Duodenal mucosa (tissue), 2 donors: ENCODE measurements around the gene COL24A1.
A peak's percentile ranks its signal among the peaks of the same experiment; 100 is the strongest.
"Not testable (repeated sequence)": the region's sequence is repeated elsewhere in the genome, so short reads cannot be mapped to it uniquely, and the experiment has no call there.

Experiments used
- H3K27ac ChIP-seq: one replicate; pipeline ENCODE4 v1.7.0; 2013; ENCODE audit warnings: low read depth, low read length
- H3K27me3 ChIP-seq, 2 donors: one replicate each; pipeline ENCODE4 v1.7.0; 2013; ENCODE audit warnings: low read length in 2 of 2, control low read depth in 1 of 2; ENCODE audit not compliant: insufficient read depth in 2 of 2, control insufficient read depth in 1 of 2
- H3K36me3 ChIP-seq, 2 donors: one replicate each; pipeline ENCODE4 v1.7.0; 2013; ENCODE audit warnings: low read length in 2 of 2, control low read depth in 1 of 2; ENCODE audit not compliant: insufficient read depth in 2 of 2, control insufficient read depth in 1 of 2
- H3K4me1 ChIP-seq, 2 donors: one replicate each; pipeline ENCODE4 v1.7.0; 2013; ENCODE audit warnings: low read length in 2 of 2, control low read depth in 1 of 2; ENCODE audit not compliant: insufficient read depth in 2 of 2, control insufficient read depth in 1 of 2
- H3K4me3 ChIP-seq, 2 donors: one replicate each; pipeline ENCODE4 v1.7.0; 2013; ENCODE audit warnings: low read length in 2 of 2, low read depth in 1 of 2
- H3K9ac ChIP-seq, 2 donors: one replicate each; pipeline ENCODE4 v1.7.0; 2013; ENCODE audit warnings: low read length in 2 of 2, low read depth in 1 of 2
- H3K9me3 ChIP-seq, 2 donors: one replicate each; pipeline ENCODE4 v1.7.0; 2013; ENCODE audit warnings: low read length in 2 of 2, control low read depth in 1 of 2; ENCODE audit not compliant: control insufficient read depth in 1 of 2

Gene COL24A1

DNA sequence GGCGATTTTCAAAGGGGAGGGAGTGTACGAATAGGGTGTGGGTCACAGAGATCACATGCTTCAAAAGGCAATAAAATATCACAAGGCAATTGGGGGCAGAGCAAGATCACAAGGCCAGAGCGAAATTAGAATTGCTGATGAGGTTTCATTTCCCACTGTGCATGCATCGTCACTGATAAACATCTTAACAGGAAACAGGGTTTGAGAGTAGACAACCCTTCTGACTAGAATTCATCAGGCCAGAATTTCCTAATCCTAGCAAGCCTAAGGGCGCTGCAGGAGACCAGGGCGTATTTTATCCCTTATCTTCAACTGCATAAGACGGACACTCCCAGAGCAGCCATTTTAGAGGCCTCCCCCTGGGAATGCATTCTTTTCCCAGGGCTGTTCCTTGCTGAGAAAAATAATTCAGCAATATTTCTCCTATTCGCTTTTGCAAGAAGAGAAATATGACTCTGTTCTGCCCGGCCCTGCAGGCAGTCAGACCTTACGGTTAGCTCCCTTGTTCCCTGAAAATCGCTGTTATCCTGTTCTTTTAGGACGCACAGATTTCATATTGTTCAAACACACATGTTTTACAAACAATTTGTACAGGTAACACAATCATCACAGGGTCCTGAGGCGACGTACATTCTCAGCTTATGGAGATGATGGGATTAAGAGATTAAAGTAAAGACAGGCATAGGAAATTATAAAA, 442.0 kb downstream of the COL24A1 start:
- not testable (repeated sequence) for H3K27me3 ChIP-seq, H3K9ac ChIP-seq, H3K4me1 ChIP-seq, H3K27ac ChIP-seq, H3K9me3 ChIP-seq, H3K36me3 ChIP-seq, H3K4me3 ChIP-seq

DNA sequence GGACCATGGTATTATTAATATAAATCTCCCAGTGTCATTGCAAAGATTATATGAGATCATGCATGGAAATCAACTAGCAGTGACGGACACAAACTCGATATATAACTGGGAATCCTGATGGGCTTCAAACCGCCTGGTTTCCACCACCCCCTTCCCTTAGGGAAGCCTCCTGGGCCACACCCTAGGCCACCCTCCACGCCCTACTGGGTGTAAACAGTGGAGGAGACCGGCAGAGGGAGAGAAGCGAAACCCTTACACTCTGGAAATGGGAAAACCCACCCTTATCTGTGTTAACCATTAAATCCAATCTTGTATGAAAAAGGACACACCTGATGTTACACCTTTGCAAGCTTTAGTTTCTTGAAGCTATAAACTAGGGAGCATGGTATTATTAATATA, 447.7 kb downstream of the COL24A1 start:
- Histone ChIP-seq H3K27me3 (no peaks in the 10 kb centered on the region), H3K27ac (peak overlapping the region; percentile 86), H3K9me3 (peaks cover under 1 to 6% of the 10 kb centered on the region in 2 donors), H3K4me1 (peaks cover 13% of the 10 kb centered on the region in 2 donors), H3K4me3 (peak overlapping the region; percentile 95 to 97), H3K36me3 (no peaks in the 10 kb centered on the region), H3K9ac (peak overlapping the region; percentile 87 to 88)

DNA sequence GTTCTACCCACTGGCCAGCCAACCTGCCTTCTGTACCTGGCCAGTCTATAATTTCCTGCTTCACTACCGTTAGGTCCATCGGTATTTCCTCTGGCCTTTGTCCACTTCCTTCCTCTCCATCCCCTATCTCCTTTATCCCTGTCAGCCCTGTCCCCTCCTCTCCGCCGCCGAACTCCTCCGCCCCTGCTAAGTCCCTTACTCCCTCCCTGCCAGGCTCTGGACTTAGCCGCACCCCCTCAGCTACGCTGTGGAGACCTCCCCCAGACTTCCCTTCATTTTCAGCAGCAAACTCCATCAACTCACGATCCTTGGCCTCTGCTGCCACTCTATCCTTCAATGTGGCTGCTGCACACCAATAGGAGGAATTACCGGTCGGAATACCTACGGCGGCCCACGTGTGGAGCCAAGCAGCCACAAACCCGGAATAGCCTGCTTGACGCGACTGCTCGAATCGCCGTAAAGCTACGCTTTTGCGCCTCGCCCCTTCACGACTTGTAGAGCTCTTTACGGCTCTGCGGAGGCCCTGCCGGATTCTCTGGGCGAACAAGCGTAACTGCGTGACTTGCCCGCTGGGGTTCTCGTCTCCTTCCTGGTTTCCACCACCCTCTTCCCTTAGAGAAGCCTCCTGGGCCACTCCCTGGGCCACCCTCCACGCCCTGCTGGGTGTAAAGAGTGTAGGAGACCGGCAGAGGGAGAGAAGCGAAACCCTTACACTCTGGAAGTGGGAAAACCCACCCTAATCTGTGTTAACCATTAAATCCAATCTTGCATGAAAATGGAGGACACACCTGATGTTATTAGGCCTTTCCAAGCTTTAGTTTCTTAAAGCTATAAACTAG, 448.4 kb downstream of the COL24A1 start, which contains the start of gene ZNHIT6:
TSS of gene ZNHIT6 (minus strand) at position 444 of the 839 bp plus-strand sequence. CDS start at position 295, 149 bp downstream.
- Histone ChIP-seq H3K27me3 (no peaks in the 10 kb centered on the region), H3K36me3 (no peaks in the 10 kb centered on the region), H3K4me1 (peaks cover 13% of the 10 kb centered on the region in 2 donors), H3K27ac (peak within 1 kb of the TSS; percentile 86), H3K4me3 (peak within 1 kb of the TSS; percentile 95 to 97), H3K9ac (peak within 1 kb of the TSS; percentile 87 to 88), H3K9me3 (peaks cover 0 to under 1% of the 10 kb centered on the region in 2 donors)

DNA sequence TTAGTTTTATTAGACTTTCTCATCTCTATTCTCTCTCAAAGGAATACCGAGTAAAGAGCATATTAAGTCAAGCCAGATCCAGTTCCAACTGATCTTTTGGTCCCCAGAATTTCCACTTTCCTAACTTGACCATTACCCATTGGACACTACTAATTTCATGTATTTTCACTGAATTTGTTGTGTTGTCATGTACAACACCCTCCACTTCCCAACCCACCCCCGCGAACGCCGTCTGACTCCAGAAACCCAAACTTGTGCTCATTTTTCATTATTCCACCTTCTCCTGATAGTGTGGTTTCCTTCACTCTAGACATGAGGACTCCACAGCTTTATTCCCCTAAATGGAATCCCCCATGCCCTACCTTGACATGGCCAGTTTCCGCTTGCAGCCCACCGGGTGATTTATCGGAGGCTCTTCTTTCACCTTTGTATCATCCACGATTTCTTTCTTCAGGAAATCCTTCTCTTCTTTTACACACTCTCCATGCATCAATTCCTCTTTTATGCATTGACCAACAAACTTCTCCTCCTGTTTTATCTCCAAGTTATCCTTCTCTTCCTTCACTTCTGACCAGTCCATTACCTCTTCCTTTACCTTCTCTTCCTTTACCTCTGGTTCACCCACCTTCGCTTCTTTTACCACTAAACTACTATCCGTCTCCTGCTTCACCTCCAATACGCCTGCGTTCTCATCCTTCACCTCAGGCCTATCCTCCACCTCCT, 449.1 kb downstream of the COL24A1 start:
- Histone ChIP-seq H3K27ac (peak overlapping the region; percentile 86), H3K9ac (peak overlapping the region; percentile 87 to 88), H3K27me3 (no peaks in the 10 kb centered on the region)

DNA sequence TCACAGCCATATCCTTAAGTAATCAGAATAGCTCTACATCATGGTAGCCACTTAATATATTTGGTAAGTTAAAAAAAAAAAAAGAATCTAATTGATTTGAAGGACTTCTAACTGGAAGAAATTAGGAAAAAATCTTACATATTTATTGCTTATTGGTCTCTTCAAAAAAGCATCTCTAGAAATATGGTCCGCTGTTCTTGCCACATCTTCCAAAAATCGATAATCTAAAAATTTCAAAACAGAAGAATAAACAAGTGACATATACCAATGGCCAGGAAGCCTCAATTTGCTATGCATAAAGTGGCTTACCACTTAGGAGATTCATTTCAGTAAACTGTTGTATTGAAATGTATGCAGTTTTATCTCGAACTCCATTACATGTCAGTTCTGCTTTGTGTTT, 450.6 kb downstream of the COL24A1 start:
- Histone ChIP-seq H3K4me3 (no peak overlapping the region), H3K36me3 (peaks cover 5 to 7% of the 10 kb centered on the region in 2 donors), H3K9me3 (no peaks in the 10 kb centered on the region)

More for the DNA sequence above, 449.1 kb downstream of the COL24A1 start:
- Histone ChIP-seq H3K36me3 (no peaks in the 10 kb centered on the region), H3K4me3 (peak overlapping the region; percentile 95 to 97), H3K4me1 (peaks cover 13% of the 10 kb centered on the region in 2 donors), H3K9me3 (no peaks in the 10 kb centered on the region)

DNA sequence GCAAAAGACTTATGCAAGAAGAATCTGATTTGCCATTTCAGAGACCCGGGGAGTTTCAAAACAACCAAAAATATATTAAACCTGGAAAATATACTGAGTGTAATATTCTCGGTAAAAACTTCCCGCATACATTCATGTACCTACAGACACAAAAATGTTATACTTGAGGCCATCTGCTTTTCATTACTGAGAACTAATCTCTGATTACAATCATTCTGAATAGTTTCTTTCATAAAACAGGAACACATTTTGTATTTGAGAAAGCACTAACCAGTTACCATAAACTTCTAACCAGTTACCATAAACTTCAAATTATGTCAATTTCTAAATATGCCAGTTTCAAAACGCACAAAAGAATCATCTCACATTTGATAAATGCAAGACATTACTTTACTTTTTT, 456.1 kb downstream of the COL24A1 start:
- Histone ChIP-seq H3K36me3 (peaks cover 7 to 10% of the 10 kb centered on the region in 2 donors), H3K9me3 (no peaks in the 10 kb centered on the region), H3K27me3 (no peaks in the 10 kb centered on the region), H3K9ac (no peak overlapping the region), H3K27ac (no peak overlapping the region), H3K4me1 (peaks cover 0 to 5% of the 10 kb centered on the region in 2 donors), H3K4me3 (no peak overlapping the region)

More for the DNA sequence above, 450.6 kb downstream of the COL24A1 start:
- Histone ChIP-seq H3K4me1 (peaks cover 13 to 18% of the 10 kb centered on the region in 2 donors), H3K27me3 (no peaks in the 10 kb centered on the region), H3K9ac (no peak overlapping the region), H3K27ac (no peak overlapping the region)

DNA sequence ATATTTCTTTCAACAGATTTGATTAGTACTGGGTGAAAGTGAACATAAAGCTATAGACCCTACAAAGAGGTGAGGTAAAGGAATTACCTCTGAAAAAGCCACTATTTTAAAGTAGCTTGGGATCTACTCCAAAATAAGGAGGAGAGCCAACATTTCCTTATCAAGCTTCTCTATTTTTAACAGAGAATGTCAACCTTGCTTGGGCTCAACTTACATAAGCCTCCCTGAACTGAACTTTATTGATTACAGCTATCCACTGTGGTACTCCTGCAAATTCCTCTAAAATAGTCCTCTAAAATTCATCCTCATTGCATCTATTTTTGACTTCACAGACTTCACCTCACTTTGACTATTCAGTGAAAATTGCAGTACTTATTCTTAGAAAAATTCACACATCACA, 458.7 kb downstream of the COL24A1 start:
- Histone ChIP-seq H3K4me1 (peaks cover 0 to 5% of the 10 kb centered on the region in 2 donors), H3K27me3 (no peaks in the 10 kb centered on the region), H3K9ac (no peak overlapping the region), H3K27ac (no peak overlapping the region), H3K9me3 (no peaks in the 10 kb centered on the region), H3K4me3 (no peak overlapping the region), H3K36me3 (peaks cover 7 to 10% of the 10 kb centered on the region in 2 donors)

DNA sequence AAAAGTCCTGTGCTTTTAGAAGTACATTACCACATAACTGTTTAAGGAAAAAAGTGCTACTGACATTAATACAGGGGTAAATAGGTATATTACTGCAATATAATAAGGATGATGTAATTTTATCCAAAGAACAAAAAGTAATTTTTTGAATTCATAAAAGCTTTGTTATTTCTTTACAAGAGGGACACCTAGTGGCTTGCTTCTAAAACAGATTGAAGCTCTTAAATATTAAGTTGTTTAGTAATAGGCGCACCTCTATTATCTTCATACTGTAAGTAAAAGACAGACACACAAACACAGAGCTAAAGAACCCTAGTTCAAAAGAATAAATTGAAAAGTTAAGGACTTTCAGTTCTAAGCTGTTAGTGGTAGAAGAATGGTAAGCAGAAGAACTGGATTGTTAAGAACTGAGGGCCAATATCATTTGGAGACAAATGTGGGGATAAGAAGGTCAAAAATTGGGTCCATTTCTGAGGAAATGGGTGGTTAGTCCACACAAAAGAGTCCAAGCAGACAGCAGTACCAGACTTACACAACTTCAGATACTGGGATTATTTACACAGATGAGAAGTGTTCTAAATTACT, 463.8 kb downstream of the COL24A1 start:
- no peak overlapping the region for H3K4me3 ChIP-seq
- no peak overlapping the region for H3K9ac ChIP-seq
- no peaks in the 10 kb centered on the region for H3K4me1 ChIP-seq
- H3K27me3 ChIP-seq, result no peaks in the 10 kb centered on the region
- no peak overlapping the region for H3K27ac ChIP-seq
- peaks cover 0 to 9% of the 10 kb centered on the region in 2 donors for H3K36me3 ChIP-seq
- H3K9me3 ChIP-seq, result no peaks in the 10 kb centered on the region

DNA sequence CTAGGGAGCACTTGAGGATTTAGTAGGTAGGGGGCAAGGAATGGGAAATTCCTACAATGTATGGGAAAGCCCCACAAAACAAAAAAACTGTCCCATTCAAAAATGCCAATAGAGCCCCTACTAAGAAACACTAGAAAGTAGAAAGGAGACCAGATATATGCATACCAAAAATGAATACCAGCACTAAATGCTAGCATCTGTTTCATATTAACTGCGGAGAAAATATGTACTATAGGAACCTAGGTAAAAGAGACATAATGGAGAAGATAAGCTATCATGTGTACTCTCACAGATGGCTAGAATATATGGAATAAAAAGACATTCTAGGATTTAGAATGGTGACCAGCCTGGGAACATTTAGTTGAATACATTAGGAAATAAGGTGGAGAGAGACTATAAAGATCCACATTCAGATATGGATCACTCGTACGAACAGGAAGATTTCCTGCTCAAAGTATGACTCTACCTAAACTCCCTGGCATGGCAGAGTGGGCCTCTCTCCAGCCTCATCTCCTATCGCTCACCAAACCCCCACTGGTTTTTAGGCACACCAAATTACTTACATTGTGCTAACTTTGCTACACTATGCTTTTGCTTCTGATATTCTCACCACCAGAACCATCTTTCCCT, 466.7 kb downstream of the COL24A1 start:
- Histone ChIP-seq H3K4me1 (no peaks in the 10 kb centered on the region), H3K27me3 (no peaks in the 10 kb centered on the region), H3K27ac (no peak overlapping the region), H3K9me3 (no peaks in the 10 kb centered on the region), H3K9ac (no peak overlapping the region), H3K4me3 (no peak overlapping the region), H3K36me3 (peaks cover 0 to 9% of the 10 kb centered on the region in 2 donors)
